SIG-M5 (cell line): ENCODE measurements around the gene NBPF6.
"Not testable (repeated sequence)": the region's sequence is repeated elsewhere in the genome, so short reads cannot be mapped to it uniquely, and the experiment has no call there.

Experiments used
- DNase-seq: peaks from one replicate; lab custom pipeline; 2025; lab: John Stamatoyannopoulos, UW

Gene NBPF6

GRCh38 chr1:108502138-108502537, 52.0 kb downstream of the NBPF6 start:
- DNase-seq, result no peak

- no peak for DNase-seq
These were observed 52.5 kb downstream of the NBPF6 start for GRCh38 chr1:108502624-108503023.

- DNase-seq, result no peak
These were observed 53.1 kb downstream of the NBPF6 start for GRCh38 chr1:108503062-108503733.

- DNase-seq, result no peak
These were observed 54.3 kb downstream of the NBPF6 start for GRCh38 chr1:108504447-108504846.

GRCh38 chr1:108505763-108506070, 55.6 kb downstream of the NBPF6 start:
- DNase-seq, result no peak

- DNase-seq, result no peak
These were observed 61.6 kb downstream of the NBPF6 start for GRCh38 chr1:108511764-108512163.

GRCh38 chr1:108512239-108513043, 62.3 kb downstream of the NBPF6 start:
- no peak for DNase-seq

- DNase-seq, result no peak
These were observed 62.9 kb downstream of the NBPF6 start for GRCh38 chr1:108513044-108513415.

GRCh38 chr1:108513914-108514313, 63.8 kb downstream of the NBPF6 start:
- DNase-seq, result not testable (repeated sequence)

- DNase-seq, result not testable (repeated sequence)
These were observed 67.3 kb downstream of the NBPF6 start for GRCh38 chr1:108517301-108517897.
